Limb (tissue), 2 donors: ENCODE measurements around the gene GAREM1.
"Not testable (repeated sequence)": the region's sequence is repeated elsewhere in the genome, so short reads cannot be mapped to it uniquely, and the experiment has no call there.

Experiments used
- DNase-seq, 2 donors: peaks; one replicate each; pipeline ENCODE4 v3.0.0-alpha.2; 2016; ENCODE audit errors: extremely low spot score in 2 of 2

GAREM1 gene

DNA sequence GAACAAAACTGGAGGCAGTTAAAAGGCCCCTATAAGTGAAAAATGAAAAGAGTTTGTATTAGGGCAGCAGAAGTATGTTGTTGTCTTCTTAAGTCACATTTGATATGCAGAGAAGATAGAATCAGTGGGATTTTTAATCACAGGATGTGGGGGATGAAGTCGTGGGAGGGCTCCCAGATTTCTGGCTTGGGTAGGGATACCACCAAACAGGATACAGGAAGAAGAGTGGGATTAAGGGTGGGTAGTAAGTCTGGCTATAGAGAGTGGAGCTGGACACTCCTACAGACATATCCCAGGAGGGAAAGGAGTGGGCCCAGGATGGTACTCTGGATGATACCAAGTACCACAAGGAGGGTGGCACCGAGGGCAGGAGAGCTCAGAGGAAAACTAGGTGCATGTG, 99.3 kb downstream of the GAREM1 start:
- DNase-seq = no peak

DNA sequence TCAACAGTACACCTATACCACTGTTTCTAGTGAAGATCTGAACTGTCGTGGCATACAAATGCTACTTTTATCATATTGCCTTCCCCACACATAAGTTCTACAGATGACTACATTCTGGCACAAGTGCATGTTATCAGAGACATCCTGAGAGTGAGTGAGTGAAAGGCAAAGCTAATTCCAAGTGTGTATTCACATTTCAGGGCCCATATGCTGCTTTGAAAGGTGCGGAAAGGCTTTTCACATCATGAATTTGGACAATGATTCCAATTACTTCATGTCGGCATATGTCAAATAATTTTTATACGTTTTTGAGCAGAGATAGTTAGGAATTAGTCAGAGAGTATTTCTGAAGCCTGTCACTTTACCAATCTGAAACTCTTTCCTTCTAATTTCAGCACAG, 101.7 kb downstream of the GAREM1 start:
- DNase-seq = no peak

DNA sequence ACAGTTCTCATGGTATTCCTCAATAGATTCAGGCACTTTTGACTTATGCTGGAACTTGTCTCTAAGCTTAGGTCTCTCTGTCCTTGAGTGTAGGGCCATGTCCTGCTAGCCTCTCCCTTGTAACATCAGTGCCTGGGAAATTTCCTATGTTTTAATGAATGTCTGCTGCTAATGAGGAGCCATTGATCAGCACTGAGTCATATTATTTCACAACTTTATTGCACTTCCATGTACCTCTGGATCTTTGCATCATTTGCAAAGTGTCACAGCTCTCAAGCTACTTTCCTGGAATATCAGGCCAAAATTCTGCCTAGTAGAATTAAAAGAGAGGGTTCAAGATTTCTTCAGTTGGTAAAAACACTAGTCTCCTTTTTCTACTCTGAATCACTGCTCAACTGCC, 102.5 kb downstream of the GAREM1 start:
- DNase-seq = no peak

DNA sequence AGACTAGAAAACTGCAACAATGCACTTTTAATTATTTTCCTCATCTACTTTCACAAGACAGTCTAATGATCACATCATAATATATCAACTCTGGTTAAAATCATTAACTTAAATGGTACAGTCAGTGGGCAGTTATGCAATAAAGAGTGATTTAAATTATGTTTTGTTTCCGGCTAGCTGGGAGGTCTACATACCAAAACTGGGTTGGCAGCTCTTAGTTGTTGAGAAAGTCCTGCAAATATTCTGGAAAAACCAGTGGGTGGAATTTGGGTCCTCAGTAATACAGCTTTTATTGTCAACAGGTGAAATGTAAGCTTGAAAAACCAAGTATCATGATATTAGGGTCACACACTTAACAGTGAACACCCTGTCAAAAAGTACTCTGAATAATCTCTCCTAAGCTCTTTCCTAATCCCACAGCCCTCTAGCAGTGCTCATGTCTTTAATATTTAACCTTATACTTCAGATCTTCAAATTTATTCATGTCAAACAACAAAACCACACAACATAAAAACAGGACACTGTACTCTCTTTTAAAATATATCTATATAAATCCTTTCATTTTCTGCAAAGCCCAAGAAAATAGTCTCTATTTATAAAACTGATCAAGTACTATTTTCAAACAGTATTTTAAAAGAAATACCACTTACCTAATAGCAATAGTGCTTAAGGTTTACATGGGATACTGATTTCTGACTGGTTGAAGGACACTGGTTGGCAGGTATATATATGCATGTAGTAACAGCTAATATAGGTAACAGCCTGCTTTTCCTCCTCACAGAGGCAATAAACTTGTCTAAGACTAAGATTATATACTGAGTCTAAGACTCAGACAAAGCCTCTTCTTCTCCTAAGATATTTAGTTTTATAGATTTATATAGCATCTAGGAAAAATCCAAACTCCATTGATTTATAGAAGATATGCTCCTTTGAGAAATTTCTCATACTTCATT, 103.8 kb downstream of the GAREM1 start:
- DNase-seq = no peak

DNA sequence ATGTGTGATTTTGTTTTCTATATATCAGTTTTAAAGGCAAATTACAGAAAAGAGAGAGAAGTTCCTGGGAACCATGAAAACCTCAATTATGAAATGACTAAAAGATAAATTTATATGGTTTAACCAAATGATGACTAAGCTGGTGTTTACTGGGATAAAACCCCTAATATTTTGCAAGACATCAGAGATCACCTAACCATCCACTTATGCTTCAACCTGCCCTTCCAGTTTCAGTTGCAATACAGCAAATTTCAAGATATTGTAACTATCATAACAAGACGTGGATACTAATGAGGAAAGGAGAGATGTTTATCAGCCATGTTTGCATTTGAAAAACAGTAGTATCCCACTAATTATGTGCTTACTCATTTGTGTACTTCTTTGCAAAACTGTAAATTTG, 108.2 kb downstream of the GAREM1 start:
- DNase-seq = no peak

DNA sequence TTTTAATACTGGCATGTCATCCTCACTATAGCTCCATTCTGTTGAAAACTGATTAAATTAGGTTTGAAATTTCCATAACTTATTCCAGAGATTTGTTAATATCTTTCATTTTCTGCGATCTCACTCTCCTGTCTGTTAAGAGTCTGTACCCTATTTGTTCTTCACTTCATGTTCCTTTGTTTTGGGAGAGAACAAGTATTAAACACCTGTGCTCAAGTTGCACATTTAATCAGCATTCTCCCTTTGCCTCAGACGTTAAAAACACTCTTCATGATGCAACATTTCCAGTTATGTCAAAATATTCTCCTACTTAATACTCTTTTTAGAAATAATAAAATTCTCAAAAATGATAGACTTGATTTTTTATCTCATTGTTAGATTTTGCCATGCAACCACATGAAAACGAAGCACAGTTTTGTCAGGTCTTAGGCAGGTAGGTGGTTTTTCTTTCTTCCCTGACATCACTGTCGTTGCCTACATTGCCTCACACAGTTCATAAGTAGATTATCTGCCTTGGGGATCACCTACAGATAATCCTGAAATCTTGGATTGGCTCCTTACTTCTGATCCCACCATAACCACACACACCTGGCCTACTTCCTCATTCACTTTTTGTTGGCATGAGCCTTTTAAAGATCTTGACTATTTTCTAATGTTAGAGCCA, 109.9 kb downstream of the GAREM1 start:
- no peak for DNase-seq

DNA sequence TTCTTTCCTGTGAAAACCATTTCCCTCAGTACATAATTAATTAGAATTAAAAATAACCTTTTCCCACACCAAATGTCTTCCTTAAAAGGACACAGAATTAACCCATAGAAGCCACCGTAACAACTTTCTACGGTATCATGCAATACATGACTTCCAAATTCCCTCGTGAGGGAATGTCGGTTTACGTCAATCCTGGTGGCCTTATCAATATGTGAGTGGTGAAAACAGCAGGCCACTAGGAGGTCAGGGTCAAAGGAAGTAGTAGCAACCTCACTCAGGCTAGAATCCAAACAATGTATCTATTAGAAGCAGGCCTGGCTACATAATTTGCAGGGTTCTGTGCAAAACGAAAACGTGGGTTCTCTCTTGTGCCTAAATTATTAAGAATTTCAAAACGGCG, 112.2 kb downstream of the GAREM1 start:
- no peak for DNase-seq

DNA sequence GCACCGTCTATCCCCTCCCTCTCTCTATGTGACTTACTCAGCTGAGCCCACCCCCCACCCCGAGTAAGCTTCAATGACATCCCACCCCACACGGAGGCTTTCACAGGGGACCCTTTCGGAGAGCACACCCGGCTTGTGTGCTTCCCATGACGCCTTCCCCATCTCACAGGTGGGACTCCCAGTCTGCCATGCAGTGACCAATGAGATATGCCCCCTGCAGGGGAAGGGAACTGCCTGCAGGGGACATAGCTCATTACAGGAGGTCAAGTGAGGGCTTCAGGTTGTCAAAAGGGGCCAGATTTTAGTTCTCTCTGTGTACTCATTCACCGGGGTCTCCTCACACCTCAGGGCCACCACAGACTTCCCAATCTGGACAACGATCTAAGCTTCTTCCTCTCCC, 112.6 kb downstream of the GAREM1 start:
- no peak for DNase-seq

DNA sequence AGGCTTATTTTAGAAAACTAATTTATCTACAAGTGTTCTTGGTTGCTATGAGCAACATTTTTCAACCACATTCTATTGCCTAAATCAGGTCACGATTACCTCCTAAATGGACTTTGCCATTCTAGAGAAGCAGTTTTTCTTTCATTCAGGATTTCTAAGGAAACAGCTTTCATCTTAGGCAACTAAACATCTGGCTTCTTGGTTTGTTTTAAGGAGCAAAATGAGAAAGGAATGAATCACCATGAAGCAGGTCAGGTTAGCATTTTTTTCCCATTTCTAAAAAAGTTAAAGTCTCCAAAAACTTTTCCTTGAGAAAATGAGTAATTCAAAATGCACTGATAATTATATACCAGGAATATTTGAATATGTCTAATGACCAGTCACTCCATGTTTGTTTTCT, 114.8 kb downstream of the GAREM1 start:
- no peak for DNase-seq

DNA sequence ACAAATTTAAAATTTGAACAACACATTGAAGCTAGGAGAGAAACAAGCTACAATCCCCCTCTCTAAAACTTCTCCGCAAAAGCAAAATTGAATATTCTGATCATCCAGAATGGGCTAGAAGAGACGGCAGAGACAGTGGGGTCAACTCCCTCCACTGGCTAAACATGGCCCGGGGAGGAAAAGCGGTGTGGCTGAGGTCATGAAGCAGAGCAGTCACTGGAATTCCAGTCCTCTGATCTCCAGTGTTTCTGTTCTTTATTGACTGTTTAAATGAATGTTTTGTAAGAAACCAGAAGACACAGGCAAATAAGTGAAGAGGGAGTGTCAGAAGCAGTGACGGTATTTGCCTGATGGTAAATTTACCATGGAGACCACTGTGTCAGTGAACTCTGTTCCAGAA, 116.2 kb downstream of the GAREM1 start:
- no peak for DNase-seq

DNA sequence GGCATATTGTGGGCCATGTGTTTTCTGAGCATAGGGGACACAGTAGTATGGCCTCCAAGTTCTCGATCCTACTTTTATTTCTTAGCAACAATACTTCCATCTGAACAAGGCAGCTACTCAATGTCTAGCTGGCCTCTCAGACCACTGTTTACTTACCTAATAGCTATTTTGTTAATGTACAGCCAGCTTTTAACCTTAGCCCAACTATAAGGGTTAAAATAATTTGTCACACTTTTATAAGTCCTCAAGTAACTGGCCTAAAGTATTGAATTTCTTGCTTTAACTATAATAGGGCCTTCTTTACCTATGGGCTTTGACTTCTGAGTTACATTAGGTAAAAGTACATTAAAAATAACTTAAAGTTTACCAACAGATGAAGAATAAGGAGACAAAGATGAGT, 117.4 kb downstream of the GAREM1 start:
- no peak for DNase-seq

DNA sequence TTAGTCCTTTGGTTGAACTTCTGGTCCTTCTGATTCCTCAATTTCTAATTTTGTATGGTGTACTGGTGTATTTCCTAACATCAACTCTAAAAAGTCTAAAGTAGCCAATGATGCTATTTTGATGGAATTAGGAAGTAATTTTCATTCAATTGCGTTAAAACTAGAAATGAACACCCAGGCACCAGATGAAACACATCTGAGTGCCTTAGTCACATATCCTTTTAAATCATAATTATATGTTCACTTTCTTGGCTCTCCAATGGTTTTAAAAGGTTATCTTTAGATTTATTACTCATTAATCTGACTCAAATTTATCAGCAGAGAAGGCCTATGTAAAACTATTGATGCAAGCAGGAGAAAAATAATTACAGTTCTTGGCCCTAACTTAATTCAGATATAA, 119.7 kb downstream of the GAREM1 start:
- DNase-seq = no peak

DNA sequence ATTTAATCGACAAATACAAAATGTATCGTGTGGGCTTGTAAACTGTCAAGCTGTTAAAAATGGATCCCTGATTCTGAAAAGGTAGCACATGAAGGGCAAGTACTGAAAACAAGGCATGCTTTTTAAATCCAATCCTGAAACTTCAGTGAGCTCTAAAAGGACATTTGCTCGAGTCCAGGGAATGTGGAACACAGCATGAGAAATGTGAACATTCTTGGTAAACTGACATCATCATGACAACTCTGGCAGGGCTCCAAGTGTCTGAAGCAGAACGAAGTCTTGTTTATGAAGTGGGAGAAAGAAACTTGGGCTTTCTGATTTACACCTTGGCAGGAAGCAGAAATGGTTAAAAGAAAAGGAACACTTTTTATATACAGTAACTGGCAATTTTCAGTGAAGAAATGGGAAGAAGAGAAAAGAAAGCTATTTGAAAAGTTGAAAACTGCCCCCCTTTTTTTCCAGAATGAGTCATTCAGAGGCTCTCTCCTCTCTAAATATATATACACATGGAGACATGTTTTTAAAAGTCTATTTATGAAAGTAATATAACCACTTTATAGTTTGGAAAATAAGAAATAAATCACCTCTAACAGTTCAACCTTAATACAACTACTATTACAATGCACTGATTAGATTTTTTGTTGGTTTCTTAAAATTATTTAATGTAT, 120.8 kb downstream of the GAREM1 start:
- DNase-seq = peak; percentile 79 to 81

DNA sequence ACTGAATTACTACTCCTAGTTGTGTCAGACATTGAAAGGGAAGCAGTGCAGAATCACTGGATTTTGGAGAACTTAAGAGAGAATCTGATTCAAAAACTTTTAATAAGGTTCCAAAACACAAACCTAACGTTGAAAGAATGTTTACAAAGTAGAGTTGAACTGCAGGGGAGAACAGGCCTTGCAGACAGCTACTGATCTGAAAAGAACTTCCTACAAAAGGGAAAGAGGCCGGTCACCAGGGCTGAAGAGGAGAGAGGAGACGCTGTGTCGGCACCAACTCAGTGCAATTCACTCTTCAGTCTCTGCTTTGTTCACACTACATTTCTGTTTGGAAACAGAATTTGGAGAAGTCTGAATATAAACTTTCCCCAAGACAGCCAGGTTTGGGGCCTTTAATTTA, 124.0 kb downstream of the GAREM1 start:
- no peak for DNase-seq

DNA sequence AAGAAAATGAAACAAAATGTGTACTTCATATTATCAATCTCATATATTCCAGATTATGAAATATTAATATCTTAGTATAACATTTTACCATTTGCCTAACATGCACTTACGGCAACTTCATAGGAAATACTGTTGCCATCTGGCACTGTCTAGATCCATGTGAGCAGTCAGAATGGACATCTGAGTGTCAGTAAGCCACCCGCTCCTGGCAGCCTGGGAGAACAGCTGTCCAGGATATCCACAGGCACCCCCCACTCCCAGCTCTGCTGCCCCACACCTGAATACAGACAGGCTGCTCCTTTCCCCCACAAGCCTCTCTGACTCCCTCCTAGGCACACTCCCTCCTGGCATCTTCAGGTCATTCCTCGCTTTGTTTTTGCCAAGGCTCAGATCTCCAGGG, 127.0 kb downstream of the GAREM1 start:
- no peak for DNase-seq

DNA sequence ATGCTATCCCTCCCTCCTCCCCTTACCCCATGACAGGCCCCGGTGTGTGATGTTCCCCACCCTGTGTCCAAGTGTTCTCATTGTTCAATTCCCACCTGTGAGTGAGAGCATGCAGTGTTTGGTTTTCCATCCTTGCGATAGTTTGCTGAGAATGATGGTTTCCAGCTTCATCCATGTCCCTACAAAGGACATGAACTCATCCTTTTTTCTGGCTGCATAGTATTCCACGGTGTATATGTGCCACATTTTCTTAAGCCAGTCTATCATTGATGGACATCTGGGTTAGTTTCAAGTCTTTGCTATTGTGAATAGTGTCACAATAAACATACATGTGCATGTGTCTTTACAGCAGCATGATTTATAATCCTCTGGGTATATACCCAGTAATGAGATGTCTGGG, 129.6 kb downstream of the GAREM1 start:
- not testable (repeated sequence) for DNase-seq

DNA sequence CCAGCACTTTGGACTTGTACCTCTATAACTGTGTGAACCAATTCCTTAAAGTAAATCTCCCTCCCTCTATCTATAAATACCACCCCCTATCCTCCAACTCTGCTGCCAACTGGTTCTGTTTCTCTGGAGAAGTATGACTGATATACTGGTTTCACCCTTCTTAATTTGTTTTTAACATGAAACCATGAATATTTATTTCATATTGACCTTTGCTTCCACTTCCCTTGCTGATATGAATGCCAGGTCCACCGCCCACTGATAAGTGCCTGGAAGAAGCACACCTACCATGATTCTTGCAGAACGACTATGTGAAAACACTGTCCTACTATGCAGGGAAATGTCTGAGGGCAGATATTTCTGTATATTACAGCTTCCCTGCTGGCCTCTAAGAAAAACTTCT, 131.6 kb downstream of the GAREM1 start:
- DNase-seq = no peak

DNA sequence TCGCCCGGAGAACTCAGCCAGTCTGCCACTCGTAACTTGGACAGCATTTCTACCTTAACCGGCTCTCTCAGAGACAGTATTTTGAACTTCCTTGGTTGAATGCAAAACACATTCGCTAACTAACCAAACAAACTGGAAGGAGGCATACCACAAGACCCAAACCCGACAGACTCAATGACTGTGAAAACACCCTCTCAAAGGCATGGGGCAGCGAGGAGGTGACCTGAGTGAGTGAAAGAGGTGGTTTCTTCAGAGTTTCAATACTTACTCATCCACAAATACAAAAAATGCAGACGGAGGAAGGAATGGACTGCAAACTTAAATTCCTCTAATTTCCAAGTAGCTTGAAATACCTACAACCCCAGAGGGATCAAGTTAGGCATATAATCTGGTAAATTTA, 132.9 kb downstream of the GAREM1 start:
- DNase-seq = no peak

DNA sequence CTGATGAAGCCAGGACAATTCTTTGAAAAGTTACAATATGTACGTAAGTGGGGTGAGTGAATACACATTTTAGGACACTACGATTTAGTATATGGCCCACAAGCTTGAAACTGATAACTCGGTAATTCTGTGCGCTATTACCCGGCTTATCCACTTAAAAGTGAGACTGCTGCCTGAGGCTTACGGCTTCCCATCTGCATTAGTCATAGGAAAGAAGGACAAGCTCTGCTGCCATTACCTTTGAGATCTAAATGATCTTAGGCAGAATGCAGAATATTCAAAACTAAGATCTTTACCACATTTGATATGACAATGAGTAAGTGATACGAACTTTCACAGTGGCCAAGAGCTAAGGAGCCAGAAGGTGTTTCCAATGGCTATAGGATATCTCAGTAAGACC, 133.3 kb downstream of the GAREM1 start:
- DNase-seq = no peak

DNA sequence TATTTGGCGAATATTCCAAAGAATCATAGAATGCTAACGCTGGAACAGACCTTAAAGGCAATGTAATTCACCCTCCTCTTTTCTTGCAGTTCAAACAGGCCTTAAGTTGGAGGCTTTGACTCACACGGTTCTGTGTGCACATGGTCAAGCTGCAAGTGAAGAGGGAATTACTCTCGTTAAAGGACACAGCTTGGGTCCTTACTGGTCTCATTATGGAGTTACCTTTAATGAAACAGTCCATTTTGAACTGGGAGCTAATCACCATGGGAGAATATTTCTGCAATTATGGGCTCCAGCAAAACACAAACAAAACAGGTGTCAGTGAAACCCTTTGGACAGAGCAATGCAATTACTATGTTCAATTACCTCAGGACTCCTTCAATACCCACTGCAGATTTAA, 135.5 kb downstream of the GAREM1 start:
- DNase-seq = no peak

DNA sequence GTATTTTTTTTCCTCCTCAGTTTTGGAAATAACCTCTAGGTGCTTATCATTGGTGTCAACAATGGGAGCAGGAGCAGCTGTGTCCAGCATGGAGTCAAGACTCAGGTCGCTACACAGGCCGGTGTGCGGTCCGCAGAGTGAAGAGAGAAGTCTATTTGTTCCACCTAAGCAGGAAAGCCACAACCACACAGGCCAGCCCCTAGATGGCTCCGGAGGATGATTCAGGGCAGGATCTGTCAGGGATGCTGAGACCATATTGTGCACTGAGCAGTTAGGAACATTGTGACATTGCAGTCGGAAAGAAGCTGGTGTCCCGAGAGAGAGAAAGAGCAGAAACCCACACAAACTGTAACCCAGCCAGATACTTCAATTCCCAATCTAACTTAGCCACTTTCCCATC, 136.9 kb downstream of the GAREM1 start:
- DNase-seq = no peak

DNA sequence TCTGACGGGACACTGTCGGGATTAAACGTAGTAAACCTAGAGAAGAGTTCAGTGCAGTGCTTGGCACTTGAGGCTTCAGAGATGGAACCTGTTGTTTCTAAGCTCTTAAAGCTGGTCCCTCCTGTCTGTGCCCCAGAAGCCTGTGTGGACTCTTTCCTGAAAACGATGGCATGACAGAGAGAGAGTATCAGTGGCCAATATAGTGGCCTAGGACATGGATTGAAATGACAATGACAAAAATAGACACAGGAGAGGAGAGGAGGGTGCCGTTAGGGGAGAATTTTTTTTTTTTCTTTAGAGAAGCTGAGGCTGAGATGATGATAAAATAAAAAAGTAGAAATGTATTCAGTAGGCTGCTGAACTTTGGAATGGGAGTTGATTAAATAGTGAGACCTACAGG, 138.0 kb downstream of the GAREM1 start:
- DNase-seq = no peak

DNA sequence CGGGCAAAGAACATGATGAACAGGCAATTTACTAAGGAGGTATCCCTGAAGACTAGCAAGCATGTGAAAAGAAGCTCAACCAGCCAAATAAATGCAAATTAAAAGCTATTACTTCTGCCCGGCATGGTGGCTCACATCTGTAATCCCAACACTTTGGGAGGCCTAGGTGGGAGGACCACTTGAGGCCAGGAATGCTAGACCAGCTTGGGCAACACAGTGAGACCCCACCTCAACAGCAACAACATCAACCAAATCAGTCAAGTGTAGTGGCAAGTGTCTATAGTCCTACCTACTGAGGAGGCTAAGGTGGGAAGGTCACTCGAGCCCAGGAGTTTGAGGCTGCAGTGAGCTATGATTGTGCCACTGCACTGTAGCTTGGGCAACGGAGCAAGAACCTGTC, 141.7 kb downstream of the GAREM1 start:
- no peak for DNase-seq
